DOHH2 (cell line): ENCODE measurements around the gene TCERG1L.

Experiments
- EZH2phosphoT487 ChIP-seq: fragments of 200-600 bp; sonication (generic); IDR thresholded peaks from 2 replicates; pipeline ENCODE4 v1.6.1; 2017; ENCODE audit warnings: borderline replicate concordance, mild to moderate bottlenecking, antibody characterized with exemption, low read length, moderate library complexity, mixed read lengths
- TF ChIP-seq, protein P1 (sequence below): fragments of 200-600 bp; sonication (generic); IDR thresholded peaks from one replicate; pipeline ENCODE4 v1.5.1; 2014; ENCODE audit warnings: antibody characterized with exemption, mild to moderate bottlenecking, low read depth, low read length; ENCODE audit not compliant: poor library complexity, severe bottlenecking

DNA sequence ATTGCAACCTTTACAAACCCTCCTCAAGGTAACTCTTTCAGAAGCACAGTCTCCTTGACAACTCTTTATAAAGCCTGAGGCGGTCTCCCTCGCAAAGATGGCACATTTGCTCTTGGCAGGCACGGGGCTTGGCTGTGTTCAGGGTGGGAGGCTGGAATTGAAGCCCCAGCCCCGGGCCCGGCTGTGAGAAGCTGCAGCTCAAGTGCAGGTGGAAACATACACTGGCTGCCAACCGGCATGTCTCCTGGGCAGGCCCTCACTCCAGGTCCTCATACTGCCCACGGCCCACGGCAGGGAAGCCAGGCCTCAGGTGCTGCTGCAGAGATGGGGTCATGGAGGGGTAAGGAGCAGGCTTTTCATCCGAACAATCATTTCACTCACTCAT, 194.5 kb downstream of the TCERG1L start:
- TF ChIP-seq, protein P1, sequence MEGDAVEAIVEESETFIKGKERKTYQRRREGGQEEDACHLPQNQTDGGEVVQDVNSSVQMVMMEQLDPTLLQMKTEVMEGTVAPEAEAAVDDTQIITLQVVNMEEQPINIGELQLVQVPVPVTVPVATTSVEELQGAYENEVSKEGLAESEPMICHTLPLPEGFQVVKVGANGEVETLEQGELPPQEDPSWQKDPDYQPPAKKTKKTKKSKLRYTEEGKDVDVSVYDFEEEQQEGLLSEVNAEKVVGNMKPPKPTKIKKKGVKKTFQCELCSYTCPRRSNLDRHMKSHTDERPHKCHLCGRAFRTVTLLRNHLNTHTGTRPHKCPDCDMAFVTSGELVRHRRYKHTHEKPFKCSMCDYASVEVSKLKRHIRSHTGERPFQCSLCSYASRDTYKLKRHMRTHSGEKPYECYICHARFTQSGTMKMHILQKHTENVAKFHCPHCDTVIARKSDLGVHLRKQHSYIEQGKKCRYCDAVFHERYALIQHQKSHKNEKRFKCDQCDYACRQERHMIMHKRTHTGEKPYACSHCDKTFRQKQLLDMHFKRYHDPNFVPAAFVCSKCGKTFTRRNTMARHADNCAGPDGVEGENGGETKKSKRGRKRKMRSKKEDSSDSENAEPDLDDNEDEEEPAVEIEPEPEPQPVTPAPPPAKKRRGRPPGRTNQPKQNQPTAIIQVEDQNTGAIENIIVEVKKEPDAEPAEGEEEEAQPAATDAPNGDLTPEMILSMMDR = no peak
- no peak for TF ChIP-seq EZH2phosphoT487
